HG02610 (cell line): ENCODE data around the gene TMEM87B.

ENCODE experiments used
- ATAC-seq: cut with Tn5 transposase; IDR thresholded peaks from one replicate; pipeline ENCODE4 v1.9.1; 2021; ENCODE audit warnings: mild to moderate bottlenecking, moderate library complexity; ENCODE audit not compliant: unreplicated experiment

Gene TMEM87B

GRCh38 chr2:112054847-112055729 lies at the start of gene TMEM87B:
TSS of gene TMEM87B (plus strand) at chr2:112055269. CDS start at chr2:112055592, 323 bp downstream.
- peak; percentile 62 for ATAC-seq

- no peak for ATAC-seq
Observed at GRCh38 chr2:112005406-112006075, 49.5 kb upstream of the TMEM87B start.

GRCh38 chr2:112006076-112006410 lies 49.0 kb upstream of the TMEM87B start:
- no peak for ATAC-seq

GRCh38 chr2:112007493-112007892 lies 47.6 kb upstream of the TMEM87B start:
- ATAC-seq = no peak

- no peak for ATAC-seq
Observed at GRCh38 chr2:112008910-112009485, 46.1 kb upstream of the TMEM87B start.

- ATAC-seq = no peak
Observed at GRCh38 chr2:112010751-112011150, 44.3 kb upstream of the TMEM87B start.

- ATAC-seq = no peak
Observed at GRCh38 chr2:112012556-112012955, 42.5 kb upstream of the TMEM87B start.

- no peak for ATAC-seq
Observed at GRCh38 chr2:112018846-112019245, 36.2 kb upstream of the TMEM87B start.

- no peak for ATAC-seq
Observed at GRCh38 chr2:112019569-112019982, 35.5 kb upstream of the TMEM87B start.

- ATAC-seq = no peak
Observed at GRCh38 chr2:112020561-112020960, 34.5 kb upstream of the TMEM87B start.

GRCh38 chr2:112021290-112021689 lies 33.8 kb upstream of the TMEM87B start:
- ATAC-seq = no peak

- ATAC-seq = no peak
Observed at GRCh38 chr2:112021781-112022231, 33.3 kb upstream of the TMEM87B start.

GRCh38 chr2:112023707-112024106 lies 31.4 kb upstream of the TMEM87B start:
- no peak for ATAC-seq

GRCh38 chr2:112024231-112024630 lies 30.8 kb upstream of the TMEM87B start:
- ATAC-seq = no peak

- no peak for ATAC-seq
Observed at GRCh38 chr2:112024896-112025491, 30.1 kb upstream of the TMEM87B start.

- ATAC-seq = no peak
Observed at GRCh38 chr2:112026509-112026908, 28.6 kb upstream of the TMEM87B start.

GRCh38 chr2:112027767-112028166 lies 27.3 kb upstream of the TMEM87B start:
- no peak for ATAC-seq

- ATAC-seq = no peak
Observed at GRCh38 chr2:112029164-112029563, 25.9 kb upstream of the TMEM87B start.

GRCh38 chr2:112031473-112032223 lies 23.4 kb upstream of the TMEM87B start:
- ATAC-seq = no peak

GRCh38 chr2:112032224-112032586 lies 22.9 kb upstream of the TMEM87B start:
- ATAC-seq = no peak
